Amniotic epithelial cell (primary cell): Measurements from ENCODE around the gene PHF5A.

Experiments used
- DNase-seq: peaks from one replicate; pipeline ENCODE4 v3.0.0-alpha.2; 2010; ENCODE audit warnings: low read depth

The PHF5A gene

GRCh38 chr22:41415554-41415953 lies 52.9 kb downstream of the PHF5A start:
- DNase-seq = no peak

- DNase-seq = peak; percentile 44
Measured at GRCh38 chr22:41411021-41411851, 57.3 kb downstream of the PHF5A start.

- no peak for DNase-seq
Measured at GRCh38 chr22:41410311-41410751, 58.2 kb downstream of the PHF5A start.
